ENCODE results near the gene C4orf50.

C4orf50 gene

GRCh38 chr4:5991405-5991804 is 26.8 kb downstream of the C4orf50 start:
- no peak for ATAC-seq

- no peak for ATAC-seq
Observed at GRCh38 chr4:5990446-5991160, 27.6 kb downstream of the C4orf50 start.

DNA sequence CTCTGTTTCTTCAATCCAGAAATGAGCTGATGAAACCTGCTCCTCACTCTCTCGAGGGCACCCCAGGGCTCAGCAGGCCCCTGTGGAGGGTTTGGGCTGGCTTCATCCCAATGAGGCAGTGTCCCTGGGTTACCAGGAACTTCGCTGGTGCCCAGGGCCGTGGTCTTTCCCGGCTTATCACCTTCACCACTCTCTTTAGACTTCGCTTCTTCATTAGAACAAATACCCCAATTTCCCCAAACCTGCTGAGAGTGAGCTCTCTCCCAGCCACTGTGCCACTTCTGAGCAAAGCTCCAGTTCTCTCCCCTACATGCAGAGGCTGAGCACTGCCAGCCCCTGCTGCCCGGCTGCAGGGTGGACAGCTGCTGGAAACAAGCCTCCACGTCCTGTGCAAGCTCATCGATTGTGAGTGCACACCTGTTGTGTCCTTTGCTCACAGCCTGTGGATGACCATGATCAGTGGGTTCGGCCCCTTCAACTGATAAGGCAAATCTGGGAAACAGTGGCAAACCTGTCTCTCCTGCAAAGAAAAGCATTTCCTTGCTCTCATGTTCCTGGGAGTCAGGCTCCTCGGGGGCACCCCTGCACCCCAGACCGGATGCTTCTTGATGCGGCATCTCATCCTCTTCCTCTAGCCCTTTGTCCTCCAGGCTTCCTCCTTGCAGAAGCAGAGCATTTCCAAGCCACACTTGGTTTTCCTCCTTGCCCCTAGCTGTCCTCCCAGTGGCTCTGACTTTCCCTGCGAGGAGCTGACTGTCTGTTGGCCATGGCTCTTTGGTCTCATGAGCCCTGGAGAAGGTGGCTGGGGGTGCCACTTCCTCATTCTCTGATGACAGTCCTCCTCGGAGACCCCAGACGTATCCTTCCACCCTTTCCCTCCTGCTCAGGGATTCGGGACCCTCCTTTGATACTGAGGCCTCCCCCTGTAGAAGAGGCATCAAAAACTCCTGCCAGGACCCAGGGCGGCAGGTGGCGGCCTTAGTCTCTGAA is 28.7 kb downstream of the C4orf50 start:
- ATAC-seq: no peak

- ATAC-seq: peak in 1 of 2 donors; percentile 27
Observed at GRCh38 chr4:5988086-5988845, 30.0 kb downstream of the C4orf50 start.

GRCh38 chr4:5984843-5985242 is 33.4 kb downstream of the C4orf50 start:
- no peak for ATAC-seq

DNA sequence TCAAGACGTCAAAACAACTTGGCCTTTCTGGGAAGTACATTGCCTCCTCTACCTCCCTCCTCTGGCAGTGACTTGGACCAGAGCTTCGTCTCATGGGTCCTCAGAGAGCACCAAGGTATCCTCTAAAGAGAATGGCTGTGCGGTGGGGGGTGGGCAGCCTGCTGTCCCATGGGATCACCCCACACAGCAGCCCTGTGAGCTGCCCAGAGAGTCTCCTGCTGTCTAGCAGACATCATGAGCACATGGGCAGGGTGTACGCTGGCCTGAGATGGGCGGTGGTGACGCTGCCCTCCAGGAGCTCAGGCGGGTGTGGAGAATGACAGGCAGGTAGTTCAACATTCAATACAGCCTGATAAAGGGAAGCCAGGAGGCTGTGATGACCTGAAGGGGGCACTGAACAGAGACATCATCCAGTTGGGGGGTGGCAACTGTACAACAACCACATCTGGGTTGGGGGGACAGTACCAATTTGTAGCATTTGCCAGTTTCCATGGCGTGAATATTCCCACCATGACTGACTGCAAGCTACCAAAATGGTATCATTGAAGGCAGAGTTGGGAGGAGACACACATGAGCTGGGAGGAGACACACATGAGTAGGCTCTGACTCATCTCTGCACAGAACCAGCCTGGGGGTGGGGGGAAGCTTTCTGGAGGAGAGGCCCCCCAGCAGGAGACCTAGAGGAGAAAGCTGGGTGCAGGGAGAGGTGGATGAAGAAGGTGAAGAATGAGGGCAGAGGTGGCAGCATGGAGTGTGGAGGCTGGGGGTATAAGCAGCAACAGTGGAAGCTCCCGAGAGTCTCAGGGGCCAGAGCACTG is 35.9 kb downstream of the C4orf50 start:
- ATAC-seq: no peak

- ATAC-seq: no peak
Observed at GRCh38 chr4:5980436-5981155, 37.6 kb downstream of the C4orf50 start.

GRCh38 chr4:5979981-5980380 is 38.2 kb downstream of the C4orf50 start:
- ATAC-seq: no peak

- no peak for ATAC-seq
Observed at GRCh38 chr4:5976921-5977320, 41.3 kb downstream of the C4orf50 start.

GRCh38 chr4:5976431-5976830 is 41.8 kb downstream of the C4orf50 start:
- no peak for ATAC-seq

- ATAC-seq: no peak
Observed at GRCh38 chr4:5974321-5974720, 43.9 kb downstream of the C4orf50 start.

DNA sequence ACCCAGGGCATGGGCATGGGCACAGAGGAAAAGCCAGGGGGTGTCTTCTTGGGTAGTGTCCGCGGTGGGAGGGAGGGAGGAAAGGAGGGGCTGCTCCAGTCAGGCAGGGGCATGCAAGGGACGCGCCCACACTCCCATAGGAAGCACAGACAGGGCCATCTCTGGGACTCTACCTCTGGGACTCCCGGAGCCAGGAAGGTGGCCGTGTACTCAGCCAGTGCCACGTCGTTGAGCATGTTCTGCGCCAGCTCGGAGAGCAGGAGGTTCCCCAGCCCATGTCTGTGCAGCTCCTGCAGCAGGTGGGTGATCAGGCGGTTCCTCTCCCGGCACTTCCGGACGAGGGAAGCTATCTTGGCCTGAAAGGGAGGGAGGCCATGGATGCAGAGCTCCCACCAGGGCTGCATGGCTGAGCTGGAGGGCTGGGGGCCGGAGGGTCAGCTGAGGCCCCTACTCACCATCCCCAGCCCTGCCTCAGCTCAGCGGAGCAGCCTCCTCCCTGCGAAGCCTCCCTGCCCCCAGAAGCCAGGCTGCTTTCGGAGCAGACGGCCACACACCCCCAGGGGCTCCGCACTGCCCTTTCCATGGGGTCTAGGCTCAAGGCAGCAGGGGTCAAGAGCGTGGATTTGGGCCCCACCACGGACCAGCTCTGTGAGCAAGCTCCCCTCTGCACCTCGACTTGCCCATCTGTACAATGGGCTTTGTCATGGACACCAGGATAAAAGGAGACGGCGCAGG is 44.6 kb downstream of the C4orf50 start:
- no peak for ATAC-seq

GRCh38 chr4:5973033-5973432 is 45.2 kb downstream of the C4orf50 start:
- ATAC-seq: no peak

DNA sequence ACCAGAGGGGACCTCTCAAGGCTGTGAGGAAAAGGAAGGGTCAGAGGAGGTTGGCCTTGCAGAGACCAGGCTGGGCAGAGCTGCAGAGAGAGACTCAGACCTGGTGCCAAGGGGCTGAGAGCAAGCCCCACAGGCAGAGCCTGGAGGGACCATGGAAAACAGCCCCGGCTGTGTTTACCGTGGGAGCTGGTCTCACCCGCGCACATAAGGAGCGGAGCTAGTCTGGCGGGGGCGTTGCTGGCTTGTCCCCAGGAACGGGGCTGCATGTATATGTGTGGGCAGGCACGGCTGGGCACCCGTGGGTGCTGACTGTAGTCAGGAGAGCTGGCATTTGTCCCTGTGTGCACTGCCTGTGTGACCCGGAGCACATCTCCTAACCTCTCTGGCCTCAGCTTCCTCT is 45.7 kb downstream of the C4orf50 start:
- ATAC-seq: no peak

DNA sequence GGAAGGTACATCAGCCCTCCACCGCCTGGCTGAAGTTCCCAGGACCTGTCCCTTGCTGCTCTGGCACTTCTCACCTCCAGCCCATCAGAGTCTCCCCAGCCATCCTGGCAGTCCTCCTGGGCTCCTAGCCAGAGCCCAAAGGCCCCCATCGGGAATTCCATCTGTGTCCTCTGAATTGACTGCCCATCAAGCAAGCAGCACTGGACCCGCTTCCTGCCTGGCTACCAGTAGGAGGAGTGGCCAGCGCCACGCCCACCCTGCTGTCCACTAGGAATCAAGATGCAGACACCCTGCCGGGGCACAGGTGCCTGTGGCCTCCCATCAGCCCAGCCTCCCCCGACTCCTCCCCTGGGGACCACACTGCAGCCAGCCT is 47.2 kb downstream of the C4orf50 start:
- no peak for ATAC-seq

- no peak for ATAC-seq
Observed at GRCh38 chr4:5970381-5971077, 47.7 kb downstream of the C4orf50 start.

- no peak for ATAC-seq
Observed at GRCh38 chr4:5969777-5970176, 48.5 kb downstream of the C4orf50 start.

- ATAC-seq: no peak
Observed at GRCh38 chr4:5969336-5969735, 48.9 kb downstream of the C4orf50 start.

- no peak for ATAC-seq
Observed at GRCh38 chr4:5968246-5968645, 50.0 kb downstream of the C4orf50 start.

DNA sequence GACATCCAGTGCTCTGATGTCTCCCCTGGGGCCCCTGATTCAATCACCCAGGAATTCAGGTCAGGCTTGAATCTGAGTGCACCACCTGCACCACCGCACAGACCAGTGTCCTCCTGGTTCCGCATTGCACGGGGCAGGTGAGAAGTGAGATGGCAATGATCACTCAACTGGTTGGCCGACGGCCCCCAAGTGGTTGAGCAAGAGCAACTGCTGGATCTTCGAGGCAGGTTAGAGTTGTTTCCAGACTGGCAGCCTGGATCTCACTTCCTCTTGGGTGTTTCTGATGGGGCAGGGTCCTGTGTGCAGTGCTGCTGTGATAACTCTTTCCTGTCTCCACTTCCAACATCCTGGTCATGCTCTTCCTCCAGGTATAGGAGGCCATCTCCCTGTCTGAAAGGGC is 50.4 kb downstream of the C4orf50 start:
- ATAC-seq: no peak
